T-cell (primary cell): Measurements from ENCODE around the gene SPC24. TPM values are rescaled to one million over a fixed set of nuclear protein-coding genes. Genes with fewer than 3 reads are reported as not detected.

Experiments used
- ATAC-seq, 4 experiments: fragments of 200-7000 bp in 3 of 4; fragments of 150-1000 bp in 1 of 4; cut with Tn5 transposase; replicated peaks in 1 of 4; 1 replicate in 3 of 4; 2 replicates in 1 of 4; pipeline ENCODE4 v1.10.0; 2021; ENCODE audit warnings: moderate library complexity in 3 of 4, mild to moderate bottlenecking in 2 of 4, moderate number of reproducible peaks in 1 of 4
- CTCF ChIA-PET, 2 donors: fragments of 300-600 bp; sonication (Branson Sonifier 250); formaldehyde crosslinking; loops; one replicate each; lab custom pipeline; 2022; ENCODE audit warnings: antibody characterized with exemption in 2 of 2; lab: Charles Lee
- POLR2A ChIA-PET, 2 donors: fragments of 300-600 bp; sonication (Branson Sonifier 250); formaldehyde crosslinking; loops; one replicate each; lab custom pipeline; 2022; ENCODE audit warnings: antibody characterized with exemption in 2 of 2; lab: Charles Lee
- DNase-seq, 35 experiments: peaks; one replicate each; pipeline versions ENCODE4 v3.0.0 to v3.0.0-alpha.2; 2013 to 2023
- H3K27ac ChIP-seq: one replicate; pipeline ENCODE4 v1.5.1; 2013; ENCODE audit warnings: low read length
- H3K27me3 ChIP-seq, 2 experiments: replicated peaks in 1 of 2; 1 replicate in 1 of 2; 2 replicates in 1 of 2; pipeline versions ENCODE4 v1.6.1 to v1.7.0; 2013; ENCODE audit warnings: low read length in 1 of 2, mixed read lengths in 1 of 2; ENCODE audit not compliant: control insufficient read depth in 2 of 2, insufficient read depth in 2 of 2; ENCODE audit errors: extremely low read depth in 1 of 2
- H3K36me3 ChIP-seq, 2 donors: 1 replicate in 1 of 2; 2 replicates in 1 of 2; pipeline versions ENCODE4 v1.6.1 to v1.7.0; 2013; ENCODE audit warnings: low read length in 1 of 2; ENCODE audit not compliant: control insufficient read depth in 2 of 2, insufficient read depth in 1 of 2; ENCODE audit errors: extremely low read depth in 1 of 2
- H3K4me1 ChIP-seq, 2 experiments: 1 replicate in 1 of 2; 2 replicates in 1 of 2; pipeline versions ENCODE4 v1.6.1 to v1.7.0; 2013; ENCODE audit warnings: low read length in 2 of 2, mixed read lengths in 1 of 2; ENCODE audit not compliant: insufficient read depth in 2 of 2, control insufficient read depth in 1 of 2; ENCODE audit errors: extremely low read depth in 1 of 2
- H3K4me3 ChIP-seq, 2 donors: 1 replicate in 1 of 2; 2 replicates in 1 of 2; pipeline versions ENCODE4 v1.5.1 to v1.7.0; 2013; ENCODE audit warnings: mild to moderate bottlenecking in 2 of 2, low read length in 1 of 2, moderate library complexity in 1 of 2; ENCODE audit not compliant: control insufficient read depth in 1 of 2; ENCODE audit errors: extremely low read depth in 1 of 2
- H3K9me3 ChIP-seq: 2 replicates; pipeline ENCODE4 v1.7.0; 2013
- H3K27ac Mint-ChIP-seq, 2 donors: one replicate each; pipeline ENCODE4 v1.8.0; 2020 to 2021; ENCODE audit warnings: mild to moderate bottlenecking in 2 of 2, mixed read lengths in 2 of 2
- H3K27me3 Mint-ChIP-seq, 2 donors: one replicate each; pipeline ENCODE4 v1.8.0; 2021 to 2022; ENCODE audit warnings: mixed read lengths in 2 of 2
- H3K36me3 Mint-ChIP-seq: one replicate; pipeline ENCODE4 v1.8.0; 2021; ENCODE audit warnings: mixed read lengths
- H3K4me1 Mint-ChIP-seq, 3 donors: one replicate each; pipeline ENCODE4 v1.8.0; 2020 to 2022; ENCODE audit warnings: mixed read lengths in 3 of 3, mild to moderate bottlenecking in 1 of 3
- H3K4me3 Mint-ChIP-seq, 3 donors: one replicate each; pipeline ENCODE4 v1.8.0; 2020 to 2022; ENCODE audit warnings: mild to moderate bottlenecking in 3 of 3, mixed read lengths in 3 of 3, moderate library complexity in 3 of 3
- H3K9me3 Mint-ChIP-seq, 3 donors: one replicate each; pipeline ENCODE4 v1.8.0; 2020 to 2022; ENCODE audit warnings: mixed read lengths in 3 of 3
- WGBS: methylation state at CpG from one replicate; pipeline ENCODE4 v1.1.5; 2013; ENCODE audit warnings: missing lambda C conversion rate; ENCODE audit not compliant: insufficient coverage; 5-methylcytosine and 5-hydroxymethylcytosine counted together
- total RNA-seq, 35 experiments: library from RNA in 6 of 35; stranded (reverse) in 6 of 35; fragments of 120-200 nt in 1 of 35; gene quantifications; one replicate each; pipeline versions ENCODE4 v1.2.1 to v1.2.4 and lab custom pipeline; 2013 to 2026

The SPC24 gene
- total RNA-seq, 5 donors from 2014 or later (not counting 1 experiment from before 2014, with no cell fraction given) = 0.95 to 3.6 (median 2.4) TPM

GRCh38 chr19:11201791-11202190 is 46.2 kb upstream of the SPC24 start:
- H3K9me3 Mint-ChIP-seq = no peaks in the 10 kb centered on the region

GRCh38 chr19:11200931-11201330 is 45.3 kb upstream of the SPC24 start:
- DNase-seq (no peak), ATAC-seq (no peak)
- Histone ChIP-seq H3K9me3 (no peaks in the 10 kb centered on the region), H3K27me3 (peaks cover 0 to 34% of the 10 kb centered on the region in 2 experiments), H3K27ac (no peak overlapping the region), H3K4me3 (no peak overlapping the region), H3K36me3 (no peaks in the 10 kb centered on the region), H3K4me1 (peaks cover 0 to 13% of the 10 kb centered on the region in 2 experiments)
- H3K4me1 Mint-ChIP-seq = peaks cover 7 to 11% (median 7%) of the 10 kb centered on the region in 3 donors
- WGBS = 87% methylated on average over 9 of the region's 9 CpGs
- H3K27ac Mint-ChIP-seq = no peak overlapping the region
- H3K9me3 Mint-ChIP-seq = no peaks in the 10 kb centered on the region
- H3K27me3 Mint-ChIP-seq = peaks cover 13 to 19% of the 10 kb centered on the region in 2 donors
- no peaks in the 10 kb centered on the region for H3K36me3 Mint-ChIP-seq
- CTCF ChIA-PET = no interaction called here
- POLR2A ChIA-PET = no interaction called here
- H3K4me3 Mint-ChIP-seq = no peak overlapping the region

More at GRCh38 chr19:11201791-11202190, 46.2 kb upstream of the SPC24 start:
- Mint-ChIP-seq H3K36me3 (no peaks in the 10 kb centered on the region), H3K4me3 (no peak overlapping the region), H3K4me1 (peaks cover 2 to 5% (median 5%) of the 10 kb centered on the region in 3 donors), H3K27me3 (peaks cover 12% of the 10 kb centered on the region in 2 donors), H3K27ac (no peak overlapping the region)
- no peak for DNase-seq
- ChIA-PET CTCF (interaction anchor here in 1 of 2 donors (0.6 kb wide), 1 partner anchor 92 kb away, joined by 4 read pairs; no protein-coding TSS in a partner anchor), POLR2A (no interaction called here)
- peaks cover 0 to 27% of the 10 kb centered on the region in 2 experiments for H3K27me3 ChIP-seq
- no peak overlapping the region for H3K27ac ChIP-seq
- peaks cover 0 to 10% of the 10 kb centered on the region in 2 experiments for H3K4me1 ChIP-seq
- no peak for ATAC-seq
- H3K36me3 ChIP-seq = no peaks in the 10 kb centered on the region
- H3K9me3 ChIP-seq = no peaks in the 10 kb centered on the region
- WGBS = 98% methylated on average over 19 of the region's 24 CpGs
- no peak overlapping the region for H3K4me3 ChIP-seq

GRCh38 chr19:11200015-11200574 is 44.5 kb upstream of the SPC24 start:
- no peak overlapping the region for H3K4me3 Mint-ChIP-seq
- Histone ChIP-seq H3K27me3 (peaks cover 0 to 41% of the 10 kb centered on the region in 2 experiments), H3K36me3 (no peaks in the 10 kb centered on the region), H3K4me3 (no peak overlapping the region), H3K27ac (no peak overlapping the region), H3K9me3 (no peaks in the 10 kb centered on the region), H3K4me1 (peaks cover 3 to 18% of the 10 kb centered on the region in 2 experiments)
- no peak overlapping the region for H3K27ac Mint-ChIP-seq
- ATAC-seq = no peak
- 94% methylated on average over 13 of the region's 15 CpGs for WGBS
- H3K9me3 Mint-ChIP-seq = no peaks in the 10 kb centered on the region
- no peak for DNase-seq
- peaks cover 9 to 17% (median 12%) of the 10 kb centered on the region in 3 donors for H3K4me1 Mint-ChIP-seq
- CTCF ChIA-PET = no interaction called here
- POLR2A ChIA-PET = no interaction called here
- peaks cover 16 to 23% of the 10 kb centered on the region in 2 donors for H3K27me3 Mint-ChIP-seq
- no peaks in the 10 kb centered on the region for H3K36me3 Mint-ChIP-seq

GRCh38 chr19:11199517-11199916 is 43.9 kb upstream of the SPC24 start:
- peak overlapping the region in 2 of 3 donors; percentile 2 to 48 for H3K4me3 Mint-ChIP-seq
- Histone ChIP-seq H3K4me1 (peaks cover 3 to 22% of the 10 kb centered on the region in 2 experiments), H3K9me3 (no peaks in the 10 kb centered on the region), H3K27me3 (peaks cover 0 to 46% of the 10 kb centered on the region in 2 experiments), H3K27ac (no peak overlapping the region), H3K36me3 (no peaks in the 10 kb centered on the region), H3K4me3 (no peak overlapping the region)
- H3K9me3 Mint-ChIP-seq = no peaks in the 10 kb centered on the region
- WGBS = 78% methylated on average over 2 of the region's 5 CpGs
- ChIA-PET CTCF (no interaction called here), POLR2A (no interaction called here)
- no peak overlapping the region for H3K27ac Mint-ChIP-seq
- H3K4me1 Mint-ChIP-seq = peaks cover 9 to 16% (median 12%) of the 10 kb centered on the region in 3 donors
- H3K36me3 Mint-ChIP-seq = no peaks in the 10 kb centered on the region
- ATAC-seq = no peak
- H3K27me3 Mint-ChIP-seq = peaks cover 15 to 23% of the 10 kb centered on the region in 2 donors
- DNase-seq = no peak

GRCh38 chr19:11198769-11199424 is 43.3 kb upstream of the SPC24 start:
- Histone ChIP-seq H3K9me3 (no peaks in the 10 kb centered on the region), H3K36me3 (no peaks in the 10 kb centered on the region), H3K27me3 (peaks cover 0 to 43% of the 10 kb centered on the region in 2 experiments), H3K4me3 (no peak overlapping the region), H3K4me1 (peaks cover 3 to 22% of the 10 kb centered on the region in 2 experiments), H3K27ac (no peak overlapping the region)
- POLR2A ChIA-PET = no interaction called here
- WGBS = 91% methylated on average over 5 of the region's 7 CpGs
- Mint-ChIP-seq H3K36me3 (no peaks in the 10 kb centered on the region), H3K27me3 (peaks cover 11 to 19% of the 10 kb centered on the region in 2 donors), H3K4me3 (peak overlapping the region in 2 of 3 donors; percentile 67 to 80), H3K27ac (no peak overlapping the region), H3K4me1 (peaks cover 9 to 12% (median 12%) of the 10 kb centered on the region in 3 donors), H3K9me3 (no peaks in the 10 kb centered on the region)
- ATAC-seq = no peak
- CTCF ChIA-PET = no interaction called here
- no peak for DNase-seq

- ChIA-PET POLR2A (no interaction called here), CTCF (no interaction called here)
- Mint-ChIP-seq H3K9me3 (no peaks in the 10 kb centered on the region), H3K4me3 (peak overlapping the region; percentile 67 to 80 (median 71)), H3K27ac (no peak overlapping the region), H3K36me3 (no peaks in the 10 kb centered on the region), H3K27me3 (peaks cover 11 to 18% of the 10 kb centered on the region in 2 donors), H3K4me1 (peaks cover 9 to 12% (median 12%) of the 10 kb centered on the region in 3 donors)
- Histone ChIP-seq H3K4me1 (peaks cover 3 to 22% of the 10 kb centered on the region in 2 experiments), H3K4me3 (peak overlapping the region in 1 of 2 donors; percentile 14), H3K36me3 (no peaks in the 10 kb centered on the region), H3K27ac (no peak overlapping the region), H3K27me3 (peaks cover 0 to 36% of the 10 kb centered on the region in 2 experiments), H3K9me3 (no peaks in the 10 kb centered on the region)
- ATAC-seq = no peak
- no peak for DNase-seq
- WGBS = 100% methylated on average over 3 of the region's 7 CpGs
Measured at GRCh38 chr19:11198175-11198534, 42.6 kb upstream of the SPC24 start.
